Measurements from ENCODE around the gene BIN2. TPM values are rescaled to one million over a fixed set of nuclear protein-coding genes. Genes with fewer than 3 reads are reported as not detected.
A peak's percentile ranks its signal among the peaks of the same experiment; 100 is the strongest.
"Not testable (repeated sequence)": the region's sequence is repeated elsewhere in the genome, so short reads cannot be mapped to it uniquely, and the experiment has no call there.

The BIN2 gene
- total and polyA plus RNA-seq, 2 experiments from 2014 or later: not detected

GRCh38 chr12:51264297-51264696 is 59.7 kb downstream of the BIN2 start:
- DNase-seq (ENCODE audit: low spot score) (no peak), ATAC-seq (no peak)
- Histone ChIP-seq H2AFZ (no peak overlapping the region), H3K4me3 (no peak overlapping the region), H3K4me2 (no peak overlapping the region), H3F3A (replicated peaks; ENCODE audit: low read depth) (no peaks in the 10 kb centered on the region), H3K27me3 (ENCODE audit: insufficient read depth) (no peaks in the 10 kb centered on the region), H3K9me2 (ENCODE audit: insufficient read depth) (no peaks in the 10 kb centered on the region), H3K27ac (ENCODE audit: low read depth) (no peak overlapping the region), H3K79me2 (replicated peaks; ENCODE audit: insufficient read depth) (no peaks in the 10 kb centered on the region), H3K36me3 (ENCODE audit: insufficient read depth) (0 out of 2 replicates have a peak, but pooled peaks cover 3% of the 10 kb centered on the region), H3K4me1 (ENCODE audit: insufficient read depth) (no peaks in the 10 kb centered on the region), H4K20me1 (replicated peaks; ENCODE audit: insufficient read depth) (no peaks in the 10 kb centered on the region)
- H3K27ac Mint-ChIP-seq: no peak overlapping the region
- H3K9me3 Mint-ChIP-seq: no peaks in the 10 kb centered on the region
- TF ChIP-seq ZNF114 (CRISPR knock-in tag; IDR thresholded peaks at IDR 0.05) (no peak), NANOG (IDR thresholded peaks at IDR 0.05; ENCODE audit: borderline replicate concordance) (no peak), EZH2phosphoT487 (IDR thresholded peaks at IDR 0.05; ENCODE audit: unreplicated experiment) (no peak), CREB1 (CRISPR knock-in tag; IDR thresholded peaks at IDR 0.05; ENCODE audit: low read depth) (no peak), POLR2AphosphoS5 (IDR thresholded peaks at IDR 0.05; ENCODE audit: low read depth) (no peak)
- TF ChIP-seq, protein P1, sequence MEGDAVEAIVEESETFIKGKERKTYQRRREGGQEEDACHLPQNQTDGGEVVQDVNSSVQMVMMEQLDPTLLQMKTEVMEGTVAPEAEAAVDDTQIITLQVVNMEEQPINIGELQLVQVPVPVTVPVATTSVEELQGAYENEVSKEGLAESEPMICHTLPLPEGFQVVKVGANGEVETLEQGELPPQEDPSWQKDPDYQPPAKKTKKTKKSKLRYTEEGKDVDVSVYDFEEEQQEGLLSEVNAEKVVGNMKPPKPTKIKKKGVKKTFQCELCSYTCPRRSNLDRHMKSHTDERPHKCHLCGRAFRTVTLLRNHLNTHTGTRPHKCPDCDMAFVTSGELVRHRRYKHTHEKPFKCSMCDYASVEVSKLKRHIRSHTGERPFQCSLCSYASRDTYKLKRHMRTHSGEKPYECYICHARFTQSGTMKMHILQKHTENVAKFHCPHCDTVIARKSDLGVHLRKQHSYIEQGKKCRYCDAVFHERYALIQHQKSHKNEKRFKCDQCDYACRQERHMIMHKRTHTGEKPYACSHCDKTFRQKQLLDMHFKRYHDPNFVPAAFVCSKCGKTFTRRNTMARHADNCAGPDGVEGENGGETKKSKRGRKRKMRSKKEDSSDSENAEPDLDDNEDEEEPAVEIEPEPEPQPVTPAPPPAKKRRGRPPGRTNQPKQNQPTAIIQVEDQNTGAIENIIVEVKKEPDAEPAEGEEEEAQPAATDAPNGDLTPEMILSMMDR (conservative IDR thresholded peaks at IDR 0.05; ENCODE audit: low read depth in 2 of 2): no peak
- peaks cover 7% of the 10 kb centered on the region for H3K27me3 Mint-ChIP-seq (ENCODE audit: insufficient read depth, low read depth, poor library complexity)
- H3K4me3 Mint-ChIP-seq: no peak overlapping the region
- peaks cover 11% of the 10 kb centered on the region for H3K4me1 Mint-ChIP-seq
- no peaks in the 10 kb centered on the region; the same call in 2 of the 3 replicates for H3K36me3 Mint-ChIP-seq (ENCODE audit: low read depth)

DNA sequence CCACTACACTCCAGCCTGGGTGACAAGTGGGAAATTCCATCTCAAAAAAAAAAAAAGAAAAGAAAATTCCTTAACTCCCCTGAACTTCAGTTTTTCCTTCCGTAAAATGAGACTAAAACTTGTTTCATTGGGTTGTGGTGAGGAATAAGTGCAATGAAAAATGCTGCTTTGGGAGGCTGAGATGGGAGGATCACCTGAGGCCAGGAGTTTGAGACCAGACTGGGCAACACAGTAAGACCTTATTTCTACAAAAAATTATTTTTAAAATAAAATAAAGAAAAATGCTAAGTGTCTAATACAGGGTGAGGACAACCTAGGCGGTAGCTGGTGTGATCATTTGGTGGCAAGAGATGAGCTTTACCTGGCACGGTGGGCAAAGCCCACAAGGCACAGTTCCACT is 60.6 kb downstream of the BIN2 start:
- no peaks in the 10 kb centered on the region for H3K9me2 ChIP-seq (ENCODE audit: insufficient read depth)
- 0 out of 2 replicates have a peak, but pooled peaks cover 3% of the 10 kb centered on the region for H3K36me3 ChIP-seq (ENCODE audit: insufficient read depth)
- Mint-ChIP-seq H3K9me3 (no peaks in the 10 kb centered on the region), H3K27ac (no peak overlapping the region), H3K4me3 (no peak overlapping the region), H3K36me3 (ENCODE audit: low read depth) (no peaks in the 10 kb centered on the region; the same call in 2 of the 3 replicates), H3K27me3 (ENCODE audit: insufficient read depth, low read depth, poor library complexity) (no peaks in the 10 kb centered on the region), H3K4me1 (peaks cover 11% of the 10 kb centered on the region)
- H3K27ac ChIP-seq (ENCODE audit: low read depth): no peak overlapping the region
- H3F3A ChIP-seq (replicated peaks; ENCODE audit: low read depth): no peaks in the 10 kb centered on the region
- no peak overlapping the region for H3K4me2 ChIP-seq
- H3K4me3 ChIP-seq: no peak overlapping the region
- no peak overlapping the region for H2AFZ ChIP-seq
- H3K4me1 ChIP-seq (ENCODE audit: insufficient read depth): no peaks in the 10 kb centered on the region
- no peak for ATAC-seq
- TF ChIP-seq ZNF331 (CRISPR knock-in tag; IDR thresholded peaks at IDR 0.05; ENCODE audit: low read depth): no peak
- no peaks in the 10 kb centered on the region for H3K79me2 ChIP-seq (replicated peaks; ENCODE audit: insufficient read depth)
- no peaks in the 10 kb centered on the region for H3K27me3 ChIP-seq (ENCODE audit: insufficient read depth)
- no peaks in the 10 kb centered on the region for H4K20me1 ChIP-seq (replicated peaks; ENCODE audit: insufficient read depth)
- DNase-seq (ENCODE audit: low spot score): no peak

GRCh38 chr12:51262758-51263177 is 61.2 kb downstream of the BIN2 start:
- 0 out of 2 replicates have a peak, but pooled peaks cover 3% of the 10 kb centered on the region for H3K36me3 ChIP-seq (ENCODE audit: insufficient read depth)
- Mint-ChIP-seq H3K36me3 (ENCODE audit: low read depth) (no peaks in the 10 kb centered on the region; the same call in 2 of the 3 replicates), H3K27me3 (ENCODE audit: insufficient read depth, low read depth, poor library complexity) (no peaks in the 10 kb centered on the region), H3K9me3 (no peaks in the 10 kb centered on the region), H3K4me1 (peaks cover 11% of the 10 kb centered on the region), H3K4me3 (no peak overlapping the region), H3K27ac (no peak overlapping the region)
- no peaks in the 10 kb centered on the region for H3F3A ChIP-seq (replicated peaks; ENCODE audit: low read depth)
- H3K27ac ChIP-seq (ENCODE audit: low read depth): no peak overlapping the region
- DNase-seq (ENCODE audit: low spot score) (peak; percentile 84), ATAC-seq (peak; percentile 95)
- H3K79me2 ChIP-seq (replicated peaks; ENCODE audit: insufficient read depth): no peaks in the 10 kb centered on the region
- no peak overlapping the region for H3K4me3 ChIP-seq
- H4K20me1 ChIP-seq (replicated peaks; ENCODE audit: insufficient read depth): no peaks in the 10 kb centered on the region
- no peaks in the 10 kb centered on the region for H3K27me3 ChIP-seq (ENCODE audit: insufficient read depth)
- H2AFZ ChIP-seq: no peak overlapping the region
- TF ChIP-seq EZH2phosphoT487 (IDR thresholded peaks at IDR 0.05; ENCODE audit: unreplicated experiment): no peak
- no peak for TF ChIP-seq EZH2 (IDR thresholded peaks at IDR 0.05; ENCODE audit: low read depth, unreplicated experiment)
- TF ChIP-seq CREB1 (CRISPR knock-in tag; IDR thresholded peaks at IDR 0.05; ENCODE audit: low read depth): no peak
- TF ChIP-seq NANOG (IDR thresholded peaks at IDR 0.05; ENCODE audit: borderline replicate concordance): no peak
- TF ChIP-seq, protein P1 (conservative IDR thresholded peaks at IDR 0.05; ENCODE audit: low read depth in 2 of 2): peak; percentile 63 to 66
- TF ChIP-seq STAT1 (IDR thresholded peaks at IDR 0.05; ENCODE audit: unreplicated experiment): no peak
- H3K9me2 ChIP-seq (ENCODE audit: insufficient read depth): no peaks in the 10 kb centered on the region
- H3K4me1 ChIP-seq (ENCODE audit: insufficient read depth): no peaks in the 10 kb centered on the region
- no peak overlapping the region for H3K4me2 ChIP-seq

DNA sequence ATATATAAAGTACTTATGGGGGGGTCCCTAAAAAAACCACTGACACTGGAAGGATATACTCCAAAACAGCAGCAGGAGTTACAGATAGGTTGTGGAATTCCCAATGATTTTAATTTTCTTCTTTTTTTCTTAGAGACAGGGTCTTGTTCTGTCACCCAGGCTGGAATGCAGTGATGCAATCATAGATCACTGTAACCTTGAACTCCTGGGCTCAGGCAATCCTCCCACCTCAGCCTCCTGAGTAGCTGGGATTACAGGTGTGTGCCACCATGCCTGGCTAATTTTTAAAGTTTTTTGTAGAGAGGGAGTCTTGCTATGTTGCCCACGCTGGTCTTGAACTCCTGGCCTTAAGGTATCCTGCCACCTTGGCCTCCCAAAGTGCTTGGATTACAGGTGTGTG is 64.4 kb downstream of the BIN2 start:
- H2AFZ ChIP-seq; H3K9me2 ChIP-seq (ENCODE audit: insufficient read depth); H3K4me1 ChIP-seq (ENCODE audit: insufficient read depth); H3F3A ChIP-seq (replicated peaks; ENCODE audit: low read depth); ATAC-seq; H3K4me3 Mint-ChIP-seq; H3K27ac Mint-ChIP-seq; H3K4me3 ChIP-seq; H3K36me3 Mint-ChIP-seq (ENCODE audit: low read depth); H3K4me2 ChIP-seq; H3K9me3 Mint-ChIP-seq; H4K20me1 ChIP-seq (replicated peaks; ENCODE audit: insufficient read depth); H3K27me3 Mint-ChIP-seq (ENCODE audit: insufficient read depth, low read depth, poor library complexity); H3K27me3 ChIP-seq (ENCODE audit: insufficient read depth); H3K27ac ChIP-seq (ENCODE audit: low read depth); H3K4me1 Mint-ChIP-seq; DNase-seq (ENCODE audit: low spot score); H3K36me3 ChIP-seq (ENCODE audit: insufficient read depth); H3K79me2 ChIP-seq (replicated peaks; ENCODE audit: insufficient read depth): not testable (repeated sequence)

Measured in GM23338 (cell line).